GM12891 (cell line): Measurements from ENCODE around the gene UGT2A1.

Source experiments
- POLR2A ChIP-seq: IDR thresholded peaks from 2 replicates; pipeline ENCODE4 v1.6.1; 2011; ENCODE audit warnings: low read depth, low read length, control low read depth
- POLR2AphosphoS5 ChIP-seq: IDR thresholded peaks from 2 replicates; pipeline ENCODE4 v1.6.1; 2011; ENCODE audit warnings: low read depth, low read length, control low read depth
- TAF1 ChIP-seq: IDR thresholded peaks from 2 replicates; pipeline ENCODE4 v1.6.1; 2011; ENCODE audit warnings: low read depth, low read length, control low read depth

GRCh38 chr4:69697536-69698242 lies 44.6 kb upstream of the UGT2A1 start:
- TF ChIP-seq POLR2A (no peak), POLR2AphosphoS5 (no peak), TAF1 (no peak)
